GM18861 (cell line): ENCODE measurements around the gene SP6.

Experiments
- ATAC-seq: cut with Tn5 transposase; IDR thresholded peaks from one replicate; pipeline ENCODE4 v1.9.1; 2021; ENCODE audit not compliant: unreplicated experiment

Gene SP6

GRCh38 chr17:47879776-47880454 is 29.0 kb upstream of the SP6 start:
- ATAC-seq: no peak

- no peak for ATAC-seq
These were observed 28.1 kb upstream of the SP6 start for GRCh38 chr17:47879028-47879585.

DNA sequence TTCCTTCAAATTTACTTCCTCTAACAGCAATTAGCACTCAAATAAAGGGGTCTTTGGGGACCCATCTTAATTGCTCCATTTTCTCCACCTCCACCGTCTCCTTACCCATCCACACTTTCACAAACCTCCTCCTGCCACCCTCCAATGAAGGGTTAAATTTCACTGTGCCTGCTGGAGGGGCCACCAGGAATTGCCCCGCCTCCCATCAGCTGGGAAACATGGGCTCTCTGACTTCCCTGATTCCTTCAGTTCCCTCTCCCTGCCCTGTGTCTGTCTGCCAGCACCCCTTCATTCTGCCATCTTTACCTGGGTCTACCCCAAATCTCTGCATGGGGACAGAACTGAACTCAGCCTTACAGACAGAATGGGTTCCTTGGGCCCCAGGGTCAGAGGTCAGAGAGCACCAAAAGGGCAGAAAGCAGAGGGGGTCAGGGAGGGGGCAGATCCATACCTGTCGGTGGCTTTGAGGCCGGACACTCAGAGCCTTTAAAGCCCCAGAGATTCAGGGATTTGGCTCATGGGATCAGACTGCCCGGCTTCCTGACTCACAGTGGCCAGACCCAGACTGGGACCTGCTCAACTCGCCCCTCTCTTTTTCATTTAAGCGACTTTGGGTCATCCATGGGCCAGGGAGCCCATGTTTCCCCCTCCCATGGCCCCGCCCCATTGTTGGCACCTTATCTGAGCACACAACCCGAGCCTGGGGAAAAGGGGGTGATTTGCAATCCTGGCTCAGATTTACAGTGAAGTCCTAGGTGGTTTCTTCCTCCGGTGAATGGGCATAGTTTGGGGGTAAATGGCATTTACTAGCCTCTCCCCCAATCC is 27.5 kb upstream of the SP6 start:
- no peak for ATAC-seq

DNA sequence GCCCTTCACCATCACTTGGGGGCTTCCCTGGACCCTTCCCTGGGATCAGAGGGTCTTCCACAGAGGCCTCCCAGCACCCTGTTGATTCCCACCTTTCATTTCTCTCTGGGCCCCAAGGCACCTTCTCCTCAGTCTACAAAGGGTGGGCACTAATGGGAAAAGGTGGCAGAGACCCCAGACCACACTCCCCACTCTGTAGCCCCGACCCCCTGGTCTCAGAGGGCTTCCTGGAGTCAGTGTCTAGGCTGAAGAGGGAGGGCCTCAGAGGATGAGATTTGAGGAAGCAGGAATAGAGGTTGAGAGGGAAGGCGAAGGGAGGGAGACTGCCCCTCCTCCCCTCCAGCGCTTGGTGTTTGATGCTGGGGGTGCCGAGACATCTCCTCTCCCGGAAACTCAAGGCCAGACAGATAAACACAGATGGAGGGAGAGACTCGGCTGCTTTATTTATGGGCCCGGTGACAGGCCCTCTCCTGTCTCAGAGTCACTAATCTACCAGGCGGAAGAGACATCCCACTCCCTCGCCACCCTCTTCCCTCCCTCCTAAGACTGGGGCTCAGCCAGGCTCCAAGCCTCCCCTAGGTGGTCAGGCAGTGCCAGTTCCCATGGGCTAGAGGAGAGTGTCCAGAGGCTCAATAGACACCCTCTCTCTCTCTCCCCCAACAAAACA is 26.5 kb upstream of the SP6 start:
- ATAC-seq: no peak

GRCh38 chr17:47875011-47875985 is 24.3 kb upstream of the SP6 start:
- ATAC-seq: no peak

DNA sequence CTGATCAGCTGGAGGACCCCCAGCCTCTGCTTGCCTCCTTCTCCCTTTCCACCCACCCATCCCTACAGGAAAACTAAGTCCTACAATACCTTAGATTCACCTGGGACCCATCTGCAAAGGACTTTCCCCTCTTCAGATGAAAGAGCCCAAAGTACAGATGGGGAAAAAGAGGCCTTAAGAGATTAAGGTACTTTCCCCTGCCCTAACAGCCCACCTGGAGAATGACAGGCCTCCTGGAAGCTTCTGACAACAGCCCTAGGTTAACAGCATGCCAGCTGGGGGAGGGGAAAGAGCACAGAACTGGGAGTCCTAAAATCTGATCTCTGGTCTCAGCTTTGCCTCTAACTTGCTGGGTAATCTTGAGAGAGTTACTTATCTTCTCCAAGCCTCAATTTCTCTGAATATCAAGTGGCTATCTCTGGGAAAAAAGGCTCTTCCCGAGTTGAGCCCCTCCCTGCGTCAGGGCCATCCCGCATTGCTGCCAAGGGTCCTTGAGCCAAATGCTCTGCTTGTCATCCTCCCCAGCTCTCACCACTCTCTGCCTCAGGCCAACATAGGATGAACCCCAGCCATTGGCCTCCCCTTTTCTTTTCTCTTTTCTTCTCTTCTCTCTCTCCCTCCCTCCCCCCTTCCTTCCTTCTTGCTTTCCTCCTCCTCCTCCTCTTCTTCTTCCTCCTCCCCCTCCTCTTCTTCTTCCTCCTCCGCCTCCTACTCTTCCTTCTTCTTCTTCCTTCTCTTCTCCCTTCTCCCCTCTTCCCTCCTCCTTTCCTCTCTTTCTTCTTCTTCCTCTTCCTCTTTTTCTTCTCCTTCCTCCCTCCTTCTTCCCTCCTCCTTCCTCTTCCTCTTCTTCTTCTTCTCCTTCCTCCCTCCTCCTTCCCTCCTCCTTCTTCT is 22.5 kb upstream of the SP6 start:
- ATAC-seq: no peak

DNA sequence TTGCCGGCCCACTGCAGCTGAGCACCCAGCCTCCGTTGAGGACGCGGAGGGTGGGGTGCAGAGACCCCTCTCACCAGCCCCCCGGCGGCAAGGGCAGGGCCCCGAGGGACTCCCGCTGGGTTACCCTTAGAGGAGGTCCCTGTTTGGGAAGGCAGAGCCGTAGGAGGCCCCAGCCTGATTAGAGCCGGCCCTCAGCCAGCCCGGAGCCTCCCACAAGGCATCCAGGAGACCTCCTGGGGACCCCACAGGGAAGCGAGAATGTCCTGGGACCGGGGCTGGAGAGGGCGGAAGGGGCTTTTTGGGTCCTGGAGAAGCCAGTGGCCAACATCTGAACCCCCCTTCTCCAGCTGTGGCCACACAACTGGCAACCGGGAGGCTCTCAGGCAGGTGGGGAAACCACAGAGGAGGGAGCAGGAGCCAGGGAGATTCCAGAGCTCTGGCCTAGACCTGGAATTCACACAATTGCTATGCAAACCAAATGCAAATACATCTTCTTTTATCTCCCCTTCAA is 21.7 kb upstream of the SP6 start:
- no peak for ATAC-seq

DNA sequence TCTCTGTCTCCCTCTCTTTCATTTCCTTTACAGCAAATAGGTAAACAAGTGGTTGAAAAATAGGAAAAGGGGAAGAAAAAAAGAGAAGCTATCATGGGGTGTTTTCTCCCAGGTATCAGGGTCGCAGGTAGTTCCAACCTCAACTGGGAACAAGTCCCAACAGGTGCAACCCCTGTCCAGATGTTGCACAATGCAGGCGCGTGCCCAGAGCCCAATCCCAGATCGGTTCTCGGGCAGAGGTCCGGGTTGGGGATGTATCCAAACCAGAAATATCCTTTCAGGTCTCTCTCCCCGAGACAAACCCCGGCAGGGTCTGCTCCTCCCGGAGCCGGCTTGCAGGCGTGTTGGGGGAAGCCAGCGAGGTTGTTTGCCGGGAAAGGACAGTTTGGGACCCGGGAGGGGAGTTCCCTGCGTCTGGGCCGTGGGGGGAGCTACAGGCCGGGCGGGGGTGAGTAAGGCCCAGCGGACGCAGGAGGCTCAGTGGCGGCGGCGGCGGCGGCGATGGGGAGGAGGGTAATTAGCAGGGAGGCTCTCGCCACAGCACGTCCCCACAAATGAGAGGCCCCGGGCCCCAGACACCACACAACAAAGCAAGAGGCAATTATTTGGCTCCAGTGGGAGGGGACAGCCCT is 21.2 kb upstream of the SP6 start:
- ATAC-seq: no peak

GRCh38 chr17:47871048-47871447 is 20.1 kb upstream of the SP6 start:
- ATAC-seq: no peak

DNA sequence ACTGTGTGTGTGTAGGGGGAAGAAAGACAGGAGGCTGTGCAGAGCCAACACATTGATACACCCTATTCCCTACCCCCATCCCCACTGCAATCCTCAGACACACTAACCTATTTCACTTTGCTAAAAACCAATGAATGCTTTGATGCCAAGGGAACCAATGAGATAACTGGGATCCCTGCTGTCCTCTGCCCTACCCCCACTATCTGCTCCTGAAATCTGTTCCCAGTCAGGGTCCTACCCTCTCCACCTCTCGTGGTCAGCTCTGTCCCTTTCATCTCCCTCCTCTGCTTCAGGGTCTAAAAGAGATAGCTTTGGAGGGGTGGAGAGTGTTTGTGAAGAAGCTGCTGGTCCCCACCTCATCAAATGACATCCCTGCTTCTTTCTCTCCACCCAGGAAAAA is 19.1 kb upstream of the SP6 start:
- no peak for ATAC-seq

DNA sequence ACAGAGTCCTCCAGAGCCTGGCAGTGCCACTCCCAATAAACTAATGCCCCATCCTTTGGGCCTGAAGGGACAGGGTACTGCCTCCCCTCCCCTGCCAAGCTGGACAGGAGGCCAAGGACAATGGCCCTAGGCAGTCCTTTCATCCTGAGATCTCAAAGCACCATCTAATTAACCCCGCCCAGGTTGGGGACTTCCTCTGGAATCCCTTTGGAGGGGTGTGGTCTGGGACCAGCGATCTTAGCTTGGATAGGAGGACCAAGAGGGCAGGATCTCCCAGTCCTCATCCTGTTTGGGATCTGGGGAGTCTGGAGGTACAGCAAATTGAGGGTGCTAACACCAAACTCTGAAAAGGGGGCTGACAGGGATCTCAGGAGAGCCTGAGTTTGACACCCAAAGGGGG is 18.2 kb upstream of the SP6 start:
- no peak for ATAC-seq

GRCh38 chr17:47867813-47868533 is 17.0 kb upstream of the SP6 start:
- no peak for ATAC-seq

GRCh38 chr17:47866941-47867340 is 16.0 kb upstream of the SP6 start:
- no peak for ATAC-seq

DNA sequence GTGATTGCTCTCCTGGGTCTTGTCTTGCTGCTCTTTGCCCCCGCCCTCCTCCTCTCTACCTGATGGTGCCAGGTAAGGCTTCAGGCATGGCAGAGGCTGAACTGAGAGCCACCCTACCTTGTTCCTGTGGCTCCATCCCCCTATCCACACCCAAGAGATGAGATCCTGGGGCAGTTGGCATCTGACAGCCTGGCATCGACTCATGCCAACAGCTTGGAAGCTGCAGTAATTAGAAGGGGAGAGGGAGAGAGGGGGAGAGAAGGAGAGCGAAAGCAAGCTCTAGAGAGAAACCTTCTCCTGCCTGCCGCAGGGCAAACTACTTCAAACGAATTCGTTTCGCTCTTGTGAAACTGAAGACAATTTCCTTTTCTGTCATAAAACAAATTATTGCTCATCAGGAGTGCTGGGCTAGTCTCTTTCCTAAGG is 13.8 kb upstream of the SP6 start:
- no peak for ATAC-seq

GRCh38 chr17:47862621-47863440 is 11.9 kb upstream of the SP6 start:
- ATAC-seq: no peak

GRCh38 chr17:47860386-47860785 is 9.4 kb upstream of the SP6 start:
- no peak for ATAC-seq
